ENCODE results near the gene AMBP.

- TF ChIP-seq, protein P1, sequence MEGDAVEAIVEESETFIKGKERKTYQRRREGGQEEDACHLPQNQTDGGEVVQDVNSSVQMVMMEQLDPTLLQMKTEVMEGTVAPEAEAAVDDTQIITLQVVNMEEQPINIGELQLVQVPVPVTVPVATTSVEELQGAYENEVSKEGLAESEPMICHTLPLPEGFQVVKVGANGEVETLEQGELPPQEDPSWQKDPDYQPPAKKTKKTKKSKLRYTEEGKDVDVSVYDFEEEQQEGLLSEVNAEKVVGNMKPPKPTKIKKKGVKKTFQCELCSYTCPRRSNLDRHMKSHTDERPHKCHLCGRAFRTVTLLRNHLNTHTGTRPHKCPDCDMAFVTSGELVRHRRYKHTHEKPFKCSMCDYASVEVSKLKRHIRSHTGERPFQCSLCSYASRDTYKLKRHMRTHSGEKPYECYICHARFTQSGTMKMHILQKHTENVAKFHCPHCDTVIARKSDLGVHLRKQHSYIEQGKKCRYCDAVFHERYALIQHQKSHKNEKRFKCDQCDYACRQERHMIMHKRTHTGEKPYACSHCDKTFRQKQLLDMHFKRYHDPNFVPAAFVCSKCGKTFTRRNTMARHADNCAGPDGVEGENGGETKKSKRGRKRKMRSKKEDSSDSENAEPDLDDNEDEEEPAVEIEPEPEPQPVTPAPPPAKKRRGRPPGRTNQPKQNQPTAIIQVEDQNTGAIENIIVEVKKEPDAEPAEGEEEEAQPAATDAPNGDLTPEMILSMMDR (conservative IDR thresholded peaks at IDR 0.05; ENCODE audit: low read length): no peak
- no peak for TF ChIP-seq EZH2phosphoT487 (IDR thresholded peaks at IDR 0.05; ENCODE audit: borderline replicate concordance)
These were observed 8.5 kb upstream of the AMBP start for GRCh38 chr9:114086607-114087006.
